Activated T-cell treated with anti-CD3 and anti-CD28 coated beads for 24 hours (primary cell): ENCODE results near the gene DLL3.

Experiments used
- DNase-seq: peaks from one replicate; pipeline ENCODE4 v3.0.0-alpha.2; 2020; ENCODE audit warnings: low read depth

DLL3 gene

DNA sequence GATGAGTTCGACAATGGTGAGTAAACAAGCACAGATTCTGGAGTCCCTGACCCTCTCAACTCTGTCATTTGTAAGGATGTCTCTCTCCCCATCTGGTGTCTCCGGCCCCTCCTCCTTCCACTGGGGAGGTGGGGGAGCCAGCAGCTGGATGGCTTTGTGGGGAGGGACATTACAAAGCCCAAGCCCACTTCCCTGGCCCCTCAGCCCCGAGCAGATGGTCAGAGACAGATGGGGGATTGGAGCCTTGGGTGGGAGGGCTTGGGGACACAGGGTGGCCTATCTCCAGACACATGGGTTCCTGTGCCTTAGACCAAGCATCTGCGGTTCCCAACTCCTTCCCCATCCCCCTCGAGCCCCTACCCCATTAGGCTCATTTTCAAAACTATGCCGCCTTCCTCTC, 15.6 kb upstream of the DLL3 start:
- no peak for DNase-seq

DNA sequence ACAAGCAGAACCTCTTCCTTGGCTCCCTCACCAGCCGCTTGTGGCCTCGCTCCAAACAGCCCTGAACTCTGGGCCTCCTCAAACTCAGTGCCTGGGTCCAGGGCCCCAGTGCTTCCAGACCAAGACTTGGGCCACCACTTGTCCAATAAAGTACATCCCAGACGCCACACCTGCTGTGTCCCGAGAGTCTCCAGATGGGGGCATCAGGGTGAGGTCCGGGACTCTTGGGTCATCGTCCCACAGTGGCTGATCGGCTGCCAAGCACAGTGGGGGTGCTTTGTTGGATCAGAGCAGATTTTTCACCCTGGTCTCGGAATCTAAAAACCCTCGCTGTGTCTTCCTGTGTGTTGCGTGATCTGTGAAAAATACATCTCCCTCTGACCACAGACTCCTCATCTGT, 9.0 kb upstream of the DLL3 start:
- no peak for DNase-seq

DNA sequence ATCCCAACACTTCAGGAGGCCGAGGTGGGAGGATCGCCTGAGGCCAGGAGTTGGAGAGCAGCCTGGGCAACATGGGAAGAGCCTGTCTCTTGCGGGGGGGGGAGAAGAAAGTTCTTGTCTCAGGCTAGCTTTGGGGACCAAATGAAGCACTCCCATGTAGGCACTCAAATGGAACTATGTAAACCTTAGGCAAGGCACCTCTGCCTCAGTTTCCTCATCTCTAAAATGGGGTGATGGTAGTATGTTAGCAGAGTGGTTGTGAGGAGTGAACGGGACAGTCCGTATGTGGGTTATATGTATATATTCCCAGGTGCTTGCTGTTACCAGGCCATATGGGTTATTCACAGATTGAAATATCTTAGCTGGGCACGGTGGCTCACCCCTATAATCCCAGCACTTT, 6.5 kb upstream of the DLL3 start:
- DNase-seq: no peak

DNA sequence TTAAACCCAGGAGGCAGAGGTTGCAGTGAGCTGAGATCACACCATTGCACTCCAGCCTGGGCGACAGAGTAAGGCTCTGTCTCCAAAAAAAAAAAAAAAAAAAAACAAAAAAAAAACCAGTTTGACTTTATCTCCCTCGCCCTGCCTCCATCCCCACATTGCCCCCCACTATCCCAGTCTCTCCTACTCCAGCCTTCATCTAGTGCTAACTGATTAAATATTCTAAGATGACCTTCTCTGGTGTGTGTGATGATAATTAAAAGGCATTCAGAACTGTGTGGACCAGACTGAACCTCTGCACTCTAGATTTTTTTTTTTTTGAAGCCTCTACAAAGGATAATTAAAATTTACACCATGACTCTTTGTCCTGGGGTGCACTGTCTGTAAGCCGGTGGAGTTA, 6.0 kb upstream of the DLL3 start:
- no peak for DNase-seq

DNA sequence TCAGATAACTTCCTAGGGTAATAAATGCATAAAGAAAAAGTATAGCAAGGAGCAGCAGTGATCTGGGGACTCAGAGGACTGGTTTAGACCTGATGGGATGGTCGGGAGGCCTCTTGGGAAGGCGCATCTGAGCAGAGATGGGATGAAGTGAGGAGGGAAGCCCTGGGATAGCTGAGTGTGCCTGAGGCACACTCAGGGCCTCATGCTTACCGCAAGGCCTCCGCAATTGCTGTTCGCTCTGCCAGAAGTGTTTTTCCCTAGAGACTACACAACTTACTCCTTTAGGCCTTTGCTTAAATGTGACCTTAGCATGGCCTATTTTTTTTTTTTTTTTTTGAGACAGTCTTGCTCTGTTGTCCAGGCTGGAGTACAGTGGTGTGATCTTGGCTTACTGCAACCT, 4.1 kb upstream of the DLL3 start:
- no peak for DNase-seq

DNA sequence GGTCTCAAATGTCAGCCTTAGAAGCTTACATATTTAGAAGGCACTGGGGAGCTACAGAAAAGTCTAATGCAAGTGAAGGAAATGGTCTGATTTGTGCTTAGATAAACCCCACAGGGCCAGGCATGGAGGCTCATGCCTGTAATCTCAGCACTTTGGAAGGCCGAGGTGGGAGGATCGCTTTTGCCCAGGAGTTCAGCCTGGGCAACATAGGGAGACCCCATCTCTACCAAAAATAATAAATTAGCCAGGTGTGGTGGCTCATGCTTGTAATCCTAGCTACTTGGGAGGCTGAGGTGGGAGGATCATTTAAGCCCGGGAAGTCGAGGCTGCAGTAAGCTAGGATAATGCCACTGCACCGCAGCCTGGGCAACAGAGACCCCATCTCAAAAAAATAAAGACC, 2.7 kb upstream of the DLL3 start:
- no peak for DNase-seq

DNA sequence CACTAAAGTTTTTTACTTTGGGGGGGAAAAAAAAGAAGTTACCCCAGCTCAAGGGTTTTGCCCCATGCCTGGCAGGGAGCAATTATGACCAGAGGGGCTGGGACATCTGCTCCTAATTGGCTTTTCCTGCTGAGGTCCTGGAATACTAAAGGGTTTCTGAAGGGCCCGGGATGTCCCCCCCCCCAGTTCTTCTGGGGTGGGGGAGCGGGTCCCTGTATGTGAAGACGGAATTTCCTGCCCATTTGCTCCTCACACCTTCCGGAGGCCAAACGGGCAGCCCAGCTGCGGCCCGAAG, 1.1 kb upstream of the DLL3 start:
- DNase-seq: no peak

DNA sequence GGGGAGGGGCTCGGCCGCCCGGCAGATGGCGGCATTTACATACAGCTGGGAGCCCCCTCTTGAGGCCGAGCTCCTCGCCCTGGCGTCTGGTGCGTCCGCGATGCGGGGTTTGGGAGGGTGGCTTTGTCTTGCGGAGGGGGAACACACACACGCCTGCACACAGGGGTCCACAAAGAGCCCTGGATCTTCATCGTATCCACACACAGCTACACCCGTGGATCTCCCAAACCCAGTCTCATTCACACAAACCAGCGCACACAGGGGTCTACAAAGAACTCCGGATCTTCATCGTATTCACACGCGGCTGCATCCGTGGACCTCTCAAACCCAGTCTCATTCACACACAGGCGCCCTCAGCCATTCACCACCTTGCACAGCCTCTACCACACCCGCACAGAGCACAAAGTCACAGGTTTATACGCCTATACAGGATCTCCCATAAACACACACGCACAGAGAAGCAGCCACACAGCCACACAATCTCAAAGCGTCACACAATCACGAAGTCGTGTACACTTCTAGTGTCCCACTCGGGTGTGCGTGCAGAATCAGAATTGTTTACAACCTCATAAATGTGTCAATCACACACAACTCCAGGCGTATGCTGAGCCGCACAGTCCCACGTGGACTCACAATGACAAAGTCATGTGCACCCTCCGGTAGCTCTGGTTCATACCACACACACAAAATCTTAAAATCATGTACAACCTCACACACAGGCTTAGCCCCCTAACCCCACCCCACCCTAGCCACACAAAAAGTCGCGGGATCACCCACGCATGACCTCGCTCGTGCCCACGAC, 550 bp upstream of the DLL3 start:
- no peak for DNase-seq

DNA sequence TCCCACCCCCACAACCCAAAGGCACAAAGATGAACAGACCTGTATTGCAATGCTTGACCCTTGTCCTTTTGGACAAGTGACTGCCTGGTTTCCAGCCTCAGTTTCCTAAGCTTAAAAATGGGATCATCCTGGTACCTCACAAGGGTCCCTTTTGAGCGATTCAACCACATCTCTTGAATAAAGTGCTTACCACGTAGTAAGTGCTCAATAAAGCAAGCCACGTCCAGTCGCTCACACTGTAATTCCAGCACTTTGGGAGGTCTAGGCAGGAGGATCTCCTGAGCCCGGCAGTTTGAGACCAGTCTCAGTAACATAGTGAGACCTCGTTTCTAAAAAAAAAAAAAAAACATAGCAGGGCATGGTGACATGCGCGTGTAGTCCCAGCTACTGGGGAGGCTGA, 1.2 kb downstream of the DLL3 start:
- DNase-seq: no peak

DNA sequence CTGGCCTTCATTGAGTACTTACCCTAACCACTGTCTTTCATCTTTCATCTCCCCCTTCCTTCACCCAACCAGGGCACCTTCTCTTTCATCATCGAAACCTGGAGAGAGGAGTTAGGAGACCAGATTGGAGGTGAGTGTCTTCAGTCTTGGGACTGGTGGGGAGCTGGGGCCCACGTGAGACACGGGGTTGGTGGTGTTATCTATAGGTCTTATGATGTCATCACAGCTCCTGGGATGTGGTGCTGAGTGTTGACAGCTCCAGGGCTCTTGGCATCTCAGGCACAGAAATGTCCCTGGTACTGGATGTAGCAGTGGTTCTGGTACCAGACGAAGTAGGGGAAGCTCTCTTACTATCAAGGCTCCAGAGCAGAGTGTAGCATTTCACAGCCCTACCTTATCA, 1.8 kb downstream of the DLL3 start:
- no peak for DNase-seq

DNA sequence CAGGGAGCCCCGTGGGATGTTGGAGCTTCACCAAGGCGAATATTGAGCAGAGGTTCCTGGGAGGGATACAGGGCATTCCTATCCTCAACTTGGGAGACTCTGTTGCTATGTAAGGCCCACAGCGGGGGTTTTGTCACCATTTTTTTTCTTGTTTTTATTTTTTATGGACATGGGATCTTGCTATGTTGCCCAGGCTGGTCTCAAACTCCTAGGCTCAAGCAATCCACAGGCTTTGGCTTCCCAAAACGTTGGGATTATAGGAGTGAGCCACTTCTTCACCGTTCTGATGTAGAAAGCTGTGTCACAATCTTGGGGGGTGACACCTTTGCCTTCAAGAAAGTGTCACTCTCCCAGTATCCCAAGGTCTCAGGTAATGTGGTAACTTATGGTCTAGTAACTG, 2.6 kb downstream of the DLL3 start:
- DNase-seq: no peak

DNA sequence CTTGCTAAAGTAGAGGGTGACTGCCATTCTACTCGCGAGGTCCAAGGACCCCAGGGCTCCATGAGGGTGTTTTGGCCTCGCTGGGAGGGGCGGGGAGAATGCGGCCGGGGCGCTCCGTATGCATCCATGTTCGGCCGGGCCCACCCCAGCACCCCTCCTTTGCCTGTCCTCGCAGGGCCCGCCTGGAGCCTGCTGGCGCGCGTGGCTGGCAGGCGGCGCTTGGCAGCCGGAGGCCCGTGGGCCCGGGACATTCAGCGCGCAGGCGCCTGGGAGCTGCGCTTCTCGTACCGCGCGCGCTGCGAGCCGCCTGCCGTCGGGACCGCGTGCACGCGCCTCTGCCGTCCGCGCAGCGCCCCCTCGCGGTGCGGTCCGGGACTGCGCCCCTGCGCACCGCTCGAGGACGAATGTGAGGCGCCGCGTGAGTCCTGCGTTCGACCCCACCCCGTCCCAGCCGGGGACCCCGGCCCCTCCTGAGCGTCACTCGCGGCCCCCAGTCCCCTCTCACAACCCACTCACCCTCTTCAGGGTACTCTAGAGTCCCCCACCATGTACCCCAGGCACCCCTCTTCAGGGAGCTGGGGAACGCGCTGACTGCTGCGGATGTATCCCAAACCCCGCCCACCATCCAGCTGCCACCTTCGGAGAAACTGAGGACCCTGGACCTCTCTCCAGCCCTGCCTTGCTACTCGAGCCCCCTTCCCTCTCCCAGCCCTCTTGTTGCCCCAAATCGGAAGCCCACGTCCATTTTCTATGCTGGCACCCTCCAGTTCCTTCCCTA, 4.1 kb downstream of the DLL3 start:
- peak; percentile 73 for DNase-seq

DNA sequence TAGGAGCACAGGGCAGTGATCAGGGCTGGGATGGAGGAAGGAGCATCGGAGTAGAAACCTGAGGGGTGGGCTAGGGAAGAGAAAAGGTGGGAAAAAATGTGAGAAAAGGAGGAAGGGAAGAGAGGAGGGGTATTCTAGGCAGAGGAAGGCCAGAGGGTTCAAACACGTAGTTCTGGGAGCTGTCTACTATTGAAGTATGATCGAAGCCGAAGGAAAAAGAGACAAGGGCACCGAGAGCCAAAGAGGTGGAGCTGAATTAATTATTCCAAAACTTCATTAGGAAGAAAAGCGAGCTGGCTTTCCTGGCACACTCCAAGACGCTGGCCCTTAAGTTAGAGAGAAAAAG, 7.8 kb downstream of the DLL3 start:
- no peak for DNase-seq

DNA sequence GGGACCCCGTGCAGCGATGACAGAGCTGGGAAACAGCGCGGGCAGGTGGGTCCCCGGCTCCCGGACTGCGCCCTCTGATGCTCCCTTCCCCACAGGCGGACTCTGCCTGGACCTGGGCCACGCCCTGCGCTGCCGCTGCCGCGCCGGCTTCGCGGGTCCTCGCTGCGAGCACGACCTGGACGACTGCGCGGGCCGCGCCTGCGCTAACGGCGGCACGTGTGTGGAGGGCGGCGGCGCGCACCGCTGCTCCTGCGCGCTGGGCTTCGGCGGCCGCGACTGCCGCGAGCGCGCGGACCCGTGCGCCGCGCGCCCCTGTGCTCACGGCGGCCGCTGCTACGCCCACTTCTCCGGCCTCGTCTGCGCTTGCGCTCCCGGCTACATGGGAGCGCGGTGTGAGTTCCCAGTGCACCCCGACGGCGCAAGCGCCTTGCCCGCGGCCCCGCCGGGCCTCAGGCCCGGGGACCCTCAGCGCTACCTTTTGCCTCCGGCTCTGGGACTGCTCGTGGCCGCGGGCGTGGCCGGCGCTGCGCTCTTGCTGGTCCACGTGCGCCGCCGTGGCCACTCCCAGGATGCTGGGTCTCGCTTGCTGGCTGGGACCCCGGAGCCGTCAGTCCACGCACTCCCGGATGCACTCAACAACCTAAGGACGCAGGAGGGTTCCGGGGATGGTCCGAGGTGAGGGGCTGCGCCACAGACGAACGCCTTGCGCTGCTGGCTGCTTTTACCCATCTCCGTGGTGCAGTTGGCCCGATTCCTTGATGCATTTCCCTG, 8.4 kb downstream of the DLL3 start:
- DNase-seq: peak; percentile 58

DNA sequence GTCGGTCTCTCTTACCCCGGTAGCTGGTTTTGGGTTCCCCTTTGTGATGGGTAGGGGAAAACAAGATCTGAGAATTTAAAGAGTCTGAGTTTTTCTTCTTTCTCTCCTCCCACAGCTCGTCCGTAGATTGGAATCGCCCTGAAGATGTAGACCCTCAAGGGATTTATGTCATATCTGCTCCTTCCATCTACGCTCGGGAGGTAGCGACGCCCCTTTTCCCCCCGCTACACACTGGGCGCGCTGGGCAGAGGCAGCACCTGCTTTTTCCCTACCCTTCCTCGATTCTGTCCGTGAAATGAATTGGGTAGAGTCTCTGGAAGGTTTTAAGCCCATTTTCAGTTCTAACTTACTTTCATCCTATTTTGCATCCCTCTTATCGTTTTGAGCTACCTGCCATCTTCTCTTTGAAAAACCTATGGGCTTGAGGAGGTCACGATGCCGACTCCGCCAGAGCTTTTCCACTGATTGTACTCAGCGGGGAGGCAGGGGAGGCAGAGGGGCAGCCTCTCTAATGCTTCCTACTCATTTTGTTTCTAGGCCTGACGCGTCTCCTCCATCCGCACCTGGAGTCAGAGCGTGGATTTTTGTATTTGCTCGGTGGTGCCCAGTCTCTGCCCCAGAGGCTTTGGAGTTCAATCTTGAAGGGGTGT, 9.1 kb downstream of the DLL3 start:
- no peak for DNase-seq

DNA sequence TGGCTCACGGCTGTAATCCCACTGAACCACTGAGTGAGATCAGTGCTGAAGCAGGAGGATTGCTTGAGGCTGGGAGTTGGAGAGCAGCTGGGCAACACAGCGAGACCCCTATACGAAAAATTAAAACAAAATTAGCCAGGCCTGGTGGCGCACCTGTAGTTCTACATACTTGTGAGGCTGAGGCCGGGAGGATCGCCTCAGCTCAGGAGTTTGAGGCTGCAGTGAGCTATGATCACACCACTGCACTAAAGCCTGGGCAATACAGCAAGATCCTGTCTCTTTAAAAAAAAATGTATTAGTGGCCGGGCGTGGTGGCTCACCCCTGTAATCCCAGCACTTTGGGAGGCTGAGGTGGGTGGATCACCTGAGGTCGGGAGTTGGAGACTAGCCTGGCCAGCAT, 9.9 kb downstream of the DLL3 start:
- no peak for DNase-seq

DNA sequence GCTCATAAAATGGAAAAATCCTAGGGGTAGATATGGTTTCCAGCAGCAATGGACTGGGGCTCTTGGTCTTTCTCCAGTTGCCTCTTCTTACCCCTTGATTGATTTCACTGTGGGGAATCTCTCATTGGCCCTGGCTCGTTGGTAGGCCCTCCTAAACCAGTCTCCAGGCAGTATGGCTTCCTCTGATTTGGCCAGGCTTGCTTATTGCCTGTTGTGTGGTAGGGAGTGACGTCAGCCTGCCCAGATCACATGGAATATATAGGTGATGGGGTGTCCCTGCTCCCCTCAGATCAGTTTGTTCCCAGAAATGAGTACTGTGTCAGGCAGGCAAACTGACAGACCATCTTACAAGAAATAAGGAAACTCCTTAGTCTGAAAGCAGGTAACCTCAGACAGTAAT, 10.5 kb downstream of the DLL3 start:
- DNase-seq: no peak

DNA sequence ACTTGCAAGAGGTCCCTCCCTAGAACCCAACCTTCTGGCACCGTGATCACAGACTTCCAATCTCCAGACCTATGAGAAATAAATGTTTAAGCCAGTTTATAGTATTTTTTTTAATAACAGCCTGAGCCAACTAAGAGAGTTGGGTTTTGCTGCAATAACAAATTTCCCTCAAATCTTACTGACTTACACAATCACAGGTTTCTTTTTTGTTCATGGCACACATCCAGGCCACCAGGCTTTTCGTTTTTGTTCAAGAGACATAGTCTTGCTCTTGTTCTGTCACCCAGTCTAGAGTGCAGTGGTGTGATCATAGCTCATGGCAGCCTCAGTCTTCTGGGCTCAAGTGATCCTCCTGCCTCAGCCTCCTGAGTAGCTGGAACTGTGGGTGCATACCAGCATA, 14.2 kb downstream of the DLL3 start:
- DNase-seq: no peak

DNA sequence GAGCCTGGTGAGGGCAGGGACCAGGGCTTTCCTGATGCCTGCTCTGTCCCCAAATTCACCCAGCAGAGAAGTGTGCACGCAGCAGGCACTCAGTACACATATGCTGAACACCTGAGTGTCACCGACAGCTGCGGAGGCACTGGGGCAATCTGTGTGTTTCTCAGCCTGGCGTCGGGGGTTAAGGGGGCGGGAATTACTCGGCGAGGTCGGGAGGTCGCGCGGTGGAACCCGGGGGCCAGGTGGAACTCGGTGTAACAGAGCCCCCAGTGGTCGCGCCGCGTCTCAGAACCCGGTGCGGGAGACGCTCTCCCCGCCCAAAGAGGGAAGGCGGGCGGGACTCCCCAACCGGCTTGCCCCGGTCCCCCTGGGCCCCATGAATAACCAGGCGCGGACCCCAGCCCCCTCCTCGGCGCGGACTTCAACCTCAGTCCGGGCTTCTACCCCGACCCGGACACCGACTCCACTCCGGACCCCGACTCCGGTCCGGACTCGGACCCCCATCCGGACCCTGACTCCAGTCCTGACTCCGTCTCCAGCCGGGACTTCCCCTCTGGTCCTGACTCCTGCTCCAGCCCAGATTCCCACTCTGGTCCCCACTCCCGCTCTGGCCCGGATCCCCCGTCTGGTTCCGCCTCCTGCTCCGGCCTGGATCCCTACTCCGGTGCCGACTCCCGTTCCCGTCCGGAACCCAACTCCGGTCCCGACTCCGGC, 16.2 kb downstream of the DLL3 start, which contains the start of gene SELENOV:
SELENOV (plus strand) TSS at position 300 of the 711 bp plus-strand sequence; CDS start at position 374, 74 bp downstream.
- DNase-seq: no peak

DNA sequence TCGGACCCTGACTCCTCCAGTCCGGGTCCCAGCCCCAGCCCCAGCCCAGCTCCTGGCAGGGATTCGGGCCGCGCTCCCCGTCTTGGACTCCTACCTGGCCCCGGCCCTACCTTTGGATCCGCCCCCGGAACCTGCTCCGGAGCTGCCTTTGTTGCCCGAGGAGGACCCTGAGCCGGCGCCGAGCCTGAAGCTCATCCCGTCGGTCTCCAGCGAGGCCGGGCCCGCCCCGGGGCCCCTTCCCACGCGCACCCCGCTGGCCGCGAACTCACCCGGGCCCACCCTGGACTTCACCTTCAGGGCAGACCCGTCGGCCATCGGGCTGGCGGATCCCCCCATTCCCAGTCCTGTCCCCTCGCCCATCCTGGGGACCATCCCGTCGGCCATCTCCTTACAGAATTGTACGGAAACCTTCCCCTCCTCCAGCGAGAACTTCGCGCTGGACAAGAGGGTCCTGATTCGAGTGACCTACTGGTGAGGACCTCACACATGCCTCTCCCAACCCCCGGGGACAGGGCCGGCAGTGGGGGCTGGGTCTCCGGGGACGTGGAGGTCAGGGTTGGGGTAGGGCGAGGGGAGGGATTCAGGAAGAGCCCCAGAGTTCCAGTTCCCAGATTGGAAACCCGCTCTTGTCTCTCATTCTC, 16.9 kb downstream of the DLL3 start:
- no peak for DNase-seq

DNA sequence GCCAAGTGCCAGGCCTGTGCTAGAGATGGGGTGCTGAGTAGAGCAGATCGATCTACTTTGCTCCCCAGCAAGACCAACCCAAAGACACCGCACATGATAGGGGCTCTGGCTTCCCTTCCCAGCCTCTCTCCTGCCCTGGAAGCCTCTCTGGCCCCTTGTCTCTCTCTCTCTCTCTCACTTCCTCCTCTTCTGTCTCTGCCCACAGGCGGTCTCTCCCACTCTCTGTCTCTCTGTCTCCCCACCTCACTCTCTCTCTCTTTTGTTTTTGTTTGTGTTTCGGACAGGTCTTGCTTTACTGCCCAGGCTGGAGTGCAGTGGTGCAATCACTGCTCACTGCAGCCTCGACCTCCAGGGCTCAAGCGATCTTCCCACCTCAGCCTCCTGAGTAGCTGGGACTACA, 17.5 kb downstream of the DLL3 start:
- no peak for DNase-seq

DNA sequence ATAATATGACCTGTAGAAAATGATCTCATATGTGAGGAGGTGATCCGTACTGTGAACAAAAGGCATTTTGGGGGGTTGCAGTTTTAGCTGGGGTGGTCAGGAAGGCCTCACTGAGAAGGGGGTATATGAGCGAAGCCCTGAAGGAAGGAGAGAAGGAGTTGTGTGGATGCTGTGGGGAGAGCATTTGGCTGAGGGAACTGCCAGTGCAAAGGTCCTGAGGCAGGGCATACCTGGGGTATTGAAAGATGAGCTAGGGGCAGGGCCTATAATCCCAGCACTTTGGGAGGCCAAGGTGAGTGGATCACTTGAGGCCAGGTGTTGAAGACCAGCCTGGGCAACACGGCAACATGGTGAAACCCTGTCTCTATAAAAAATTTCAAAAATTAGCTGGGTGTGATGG, 18.7 kb downstream of the DLL3 start:
- DNase-seq: no peak
